GF-D8 (cell line): Measurements from ENCODE around the gene MAP2K5.

ENCODE experiments used
- DNase-seq: peaks from one replicate; lab custom pipeline; 2025; lab: John Stamatoyannopoulos, UW

MAP2K5 gene

GRCh38 chr15:67839929-67840748, 297.6 kb downstream of the MAP2K5 start, which contains the start of gene RNU6-1:
Gene RNU6-1 (minus strand): TSS chr15:67840045.
- peak; percentile 88 for DNase-seq

- DNase-seq: no peak
Observed at GRCh38 chr15:67840749-67841512, 298.4 kb downstream of the MAP2K5 start.

GRCh38 chr15:67841513-67841762, 298.9 kb downstream of the MAP2K5 start:
- DNase-seq: no peak

GRCh38 chr15:67843092-67843501, 300.6 kb downstream of the MAP2K5 start:
- no peak for DNase-seq

- no peak for DNase-seq
Observed at GRCh38 chr15:67843571-67844387, 301.3 kb downstream of the MAP2K5 start.

GRCh38 chr15:67845974-67846373, 303.5 kb downstream of the MAP2K5 start:
- DNase-seq: no peak

GRCh38 chr15:67849538-67849937, 307.0 kb downstream of the MAP2K5 start:
- DNase-seq: no peak

GRCh38 chr15:67850336-67850735, 307.8 kb downstream of the MAP2K5 start:
- no peak for DNase-seq

- no peak for DNase-seq
Observed at GRCh38 chr15:67850994-67851571, 308.6 kb downstream of the MAP2K5 start.

- DNase-seq: no peak
Observed at GRCh38 chr15:67852418-67852817, 309.9 kb downstream of the MAP2K5 start.

GRCh38 chr15:67853454-67853853, 311.0 kb downstream of the MAP2K5 start:
- DNase-seq: no peak

- DNase-seq: no peak
Observed at GRCh38 chr15:67854358-67854757, 311.9 kb downstream of the MAP2K5 start.

GRCh38 chr15:67855842-67856241, 313.3 kb downstream of the MAP2K5 start:
- no peak for DNase-seq
